RCC 7860 (cell line): ENCODE results near the gene CPNE4.

ENCODE experiments used
- DNase-seq: peaks from one replicate; pipeline ENCODE4 v3.0.0-alpha.2; 2015; ENCODE audit warnings: low spot score
- FAIRE-seq: peaks from 2 replicates; lab custom pipeline; 2012; peaks lifted over from hg19 to GRCh38; lab: Jason Lieb, UNC

Gene CPNE4

DNA sequence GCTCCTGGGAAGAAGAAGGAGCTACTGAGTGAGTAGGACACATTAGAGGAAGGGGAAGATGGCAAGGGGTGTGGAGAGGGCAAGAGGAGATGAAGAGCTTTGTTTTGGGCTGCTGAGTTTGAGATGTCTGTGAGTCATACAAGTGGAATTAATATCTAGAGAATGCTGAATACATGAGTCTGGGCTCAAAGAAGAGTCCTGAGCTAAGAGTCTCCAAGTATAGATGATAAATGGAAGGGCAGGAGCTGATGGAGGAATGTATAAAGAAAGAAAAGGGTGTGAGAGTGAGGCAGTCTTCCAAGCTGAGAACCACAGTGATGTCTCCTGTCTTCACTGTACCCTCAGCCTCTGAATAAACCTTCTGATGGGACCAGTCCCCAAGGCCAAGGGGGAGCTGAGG is 326.6 kb downstream of the CPNE4 start:
- DNase-seq (peak; percentile 41), FAIRE-seq (no peak)

GRCh38 chr3:131705558-131706051 is 329.2 kb downstream of the CPNE4 start:
- FAIRE-seq: no peak
- DNase-seq: peak; percentile 66

GRCh38 chr3:131705099-131705498 is 329.7 kb downstream of the CPNE4 start:
- FAIRE-seq (no peak), DNase-seq (no peak)

GRCh38 chr3:131704098-131704497 is 330.7 kb downstream of the CPNE4 start:
- FAIRE-seq (no peak), DNase-seq (peak; percentile 12)

- no peak for FAIRE-seq
- peak; percentile 7 for DNase-seq
Observed at GRCh38 chr3:131702146-131702545, 332.7 kb downstream of the CPNE4 start.

GRCh38 chr3:131701153-131701770 is 333.6 kb downstream of the CPNE4 start:
- FAIRE-seq: no peak
- DNase-seq: no peak

- no peak for FAIRE-seq
- DNase-seq: no peak
Observed at GRCh38 chr3:131699001-131699400, 335.8 kb downstream of the CPNE4 start.

GRCh38 chr3:131694376-131694775 is 340.4 kb downstream of the CPNE4 start:
- no peak for DNase-seq
- FAIRE-seq: no peak

- no peak for FAIRE-seq
- no peak for DNase-seq
Observed at GRCh38 chr3:131692356-131692755, 342.5 kb downstream of the CPNE4 start.

GRCh38 chr3:131690800-131691199 is 344.0 kb downstream of the CPNE4 start:
- FAIRE-seq (no peak), DNase-seq (no peak)

DNA sequence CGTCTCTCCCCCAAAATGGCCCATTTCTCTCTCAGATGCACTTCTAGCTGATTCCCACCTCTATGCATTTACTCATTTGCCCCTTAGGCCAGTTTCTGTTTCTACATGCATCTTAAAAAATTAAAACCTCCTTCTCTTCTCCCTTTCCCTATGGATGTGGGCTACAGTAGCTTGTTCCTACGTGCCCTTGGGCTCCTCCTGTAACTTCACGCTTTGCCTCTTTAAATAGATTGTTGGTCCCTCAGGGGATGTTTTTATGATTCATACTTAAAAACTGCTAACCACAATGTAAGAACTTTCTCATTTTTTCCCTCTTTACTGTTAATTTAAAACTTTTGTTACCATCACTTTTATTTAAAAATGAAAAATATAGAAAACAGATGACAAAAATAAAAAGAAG is 346.4 kb downstream of the CPNE4 start:
- DNase-seq: no peak

DNA sequence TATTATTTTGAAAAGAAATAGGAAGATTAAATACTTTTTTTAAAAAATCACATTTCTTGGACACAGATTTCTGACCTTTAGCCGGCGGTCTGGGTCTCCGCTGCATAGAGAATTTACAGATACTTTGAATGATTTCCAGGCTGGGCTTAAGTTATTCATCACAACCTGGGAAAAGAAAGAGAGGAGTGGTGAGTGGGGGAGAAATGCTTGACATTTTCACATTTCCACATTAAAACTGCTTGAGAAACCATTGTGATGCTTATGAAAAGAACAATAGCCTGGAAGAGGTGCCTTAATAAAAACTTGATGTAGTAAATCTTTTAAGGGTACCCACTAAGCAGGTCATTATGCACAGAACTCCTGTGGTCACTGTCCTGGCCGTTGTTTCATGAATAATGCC is 365.2 kb downstream of the CPNE4 start:
- DNase-seq: no peak
- no peak for FAIRE-seq

More for the DNA sequence above, 346.4 kb downstream of the CPNE4 start:
- no peak for FAIRE-seq

- FAIRE-seq (no peak), DNase-seq (no peak)
Observed at GRCh38 chr3:131658771-131659170, 376.0 kb downstream of the CPNE4 start.

DNA sequence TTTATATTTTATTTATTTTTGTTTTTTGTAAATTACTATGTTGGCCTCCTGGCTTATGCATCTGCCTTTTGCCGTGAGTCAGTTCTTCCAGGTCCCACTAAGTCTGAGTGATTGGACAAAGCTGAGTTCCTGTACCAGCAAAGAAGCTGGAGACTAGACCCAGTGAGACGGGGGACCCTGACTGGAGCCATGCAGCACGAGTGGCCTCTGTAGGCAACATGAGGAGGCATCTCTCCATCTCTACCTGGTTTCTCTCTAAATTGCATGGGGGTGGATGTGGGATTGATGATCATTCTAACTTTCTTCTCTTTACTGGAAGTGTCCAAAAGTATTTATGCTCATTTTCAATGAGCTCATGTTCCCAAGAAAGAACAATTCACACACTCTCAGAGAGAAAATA is 376.7 kb downstream of the CPNE4 start:
- DNase-seq (no peak), FAIRE-seq (no peak)

- DNase-seq (no peak), FAIRE-seq (no peak)
Observed at GRCh38 chr3:131655070-131655690, 379.6 kb downstream of the CPNE4 start.

DNA sequence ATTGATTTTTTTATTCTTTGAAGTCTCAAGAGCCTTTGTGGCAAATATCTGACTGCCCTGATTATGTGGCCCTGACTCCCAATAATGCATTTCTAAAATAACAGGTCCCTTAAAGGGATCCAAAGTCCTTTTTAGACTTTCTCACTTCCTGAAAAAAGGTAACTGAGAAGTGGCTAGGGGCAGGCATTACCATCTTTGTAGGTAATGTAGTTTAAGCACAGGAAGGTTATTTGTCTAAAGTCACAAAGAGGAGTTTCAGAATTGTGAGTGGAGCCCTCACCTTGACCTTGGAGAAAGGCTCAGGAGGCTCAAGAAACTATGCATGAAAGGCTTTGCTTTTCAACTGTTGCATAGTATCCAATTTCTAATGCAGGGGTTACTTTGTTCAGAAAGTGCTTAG is 389.2 kb downstream of the CPNE4 start:
- no peak for FAIRE-seq

GRCh38 chr3:131636266-131636775 is 398.5 kb downstream of the CPNE4 start:
- no peak for DNase-seq
- FAIRE-seq: no peak

More for the DNA sequence above, 389.2 kb downstream of the CPNE4 start:
- no peak for DNase-seq

- FAIRE-seq (no peak), DNase-seq (no peak)
Observed at GRCh38 chr3:131630807-131631206, 404.0 kb downstream of the CPNE4 start.

DNA sequence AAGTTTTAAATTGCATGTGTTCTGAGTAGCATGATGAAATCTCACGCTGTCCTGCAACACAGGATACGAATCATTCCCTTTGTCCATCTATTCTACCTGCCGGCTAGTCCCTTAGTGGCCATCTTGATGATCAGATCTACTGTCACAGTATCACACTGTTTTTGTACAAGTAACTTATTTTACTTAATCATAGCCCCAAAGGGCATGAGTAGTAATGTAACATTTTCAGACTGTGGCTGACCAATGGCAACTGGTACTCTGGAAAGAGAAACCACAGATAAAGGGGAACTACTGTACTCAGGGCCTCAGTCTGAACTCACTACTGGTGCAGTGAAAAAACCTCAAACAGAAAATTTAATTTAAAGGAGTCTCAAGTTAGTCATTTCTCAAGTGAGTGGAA is 404.7 kb downstream of the CPNE4 start:
- FAIRE-seq: no peak
- peak; percentile 12 for DNase-seq

- FAIRE-seq (no peak), DNase-seq (no peak)
Observed at GRCh38 chr3:131623431-131623830, 411.4 kb downstream of the CPNE4 start.

DNA sequence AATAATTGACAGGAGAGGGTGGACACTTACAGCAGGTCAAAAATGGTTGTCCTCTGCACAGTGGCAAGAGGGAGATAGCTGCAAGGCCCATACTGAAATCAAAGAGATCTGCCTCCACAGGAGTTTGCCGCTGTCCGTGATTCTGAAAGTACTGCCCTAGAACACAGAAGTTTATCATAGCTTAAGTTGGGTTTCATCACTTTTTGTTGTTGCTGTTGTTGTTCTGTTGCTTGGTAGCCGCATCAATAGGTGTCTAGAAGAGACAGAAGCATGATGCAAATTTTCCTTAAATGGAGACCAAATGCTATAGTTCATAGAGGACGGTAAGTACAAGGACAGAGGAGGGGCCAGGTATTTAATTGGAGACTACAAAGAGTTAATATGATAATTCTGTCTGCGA is 412.1 kb downstream of the CPNE4 start:
- DNase-seq (no peak), FAIRE-seq (no peak)

GRCh38 chr3:131620977-131621376 is 413.8 kb downstream of the CPNE4 start:
- no peak for DNase-seq
- FAIRE-seq: no peak
